ENCODE data around the gene ZNF138. TPM values are rescaled to one million over a fixed set of nuclear protein-coding genes. Genes with fewer than 3 reads are reported as not detected.

Gene ZNF138
- total RNA-seq, 1 experiment from 2014 or later = 21.4 TPM

- ATAC-seq (no peak; the same call in 1 of the 2 replicates), DNase-seq (ENCODE audit: low spot score) (no peak)
- H3K9me3 Mint-ChIP-seq = peaks cover 32% of the 10 kb centered on the region
- H3K4me3 Mint-ChIP-seq = no peak overlapping the region
- H3K27me3 Mint-ChIP-seq (ENCODE audit: low read depth) = peaks cover 42% of the 10 kb centered on the region
- CTCF ChIA-PET = no interaction called here
- POLR2A ChIA-PET = no interaction called here
- H3K4me1 Mint-ChIP-seq = peaks cover 2% of the 10 kb centered on the region; the same call in 1 of the 2 replicates
- H3K36me3 Mint-ChIP-seq = peaks cover 14% of the 10 kb centered on the region
- TF ChIP-seq ZBTB21 (CRISPR knock-in tag; IDR thresholded peaks at IDR 0.05; ENCODE audit: borderline replicate concordance) (no peak), MXD4 (CRISPR knock-in tag; IDR thresholded peaks at IDR 0.05; ENCODE audit: borderline replicate concordance) (no peak), AR (CRISPR knock-in tag; IDR thresholded peaks at IDR 0.05) (no peak), PRDM15 (CRISPR knock-in tag; IDR thresholded peaks at IDR 0.05) (no peak), RORB (CRISPR knock-in tag; IDR thresholded peaks at IDR 0.05) (no peak)
- no peak overlapping the region for H3K27ac Mint-ChIP-seq
These were observed 88.3 kb downstream of the ZNF138 start for GRCh38 chr7:64882341-64883112.

Other genes with a start within 250 kb of the ZNF138 start
- 12.9 to 13.9 TPM (median 13.0 TPM) in 3 replicates for gene ZNF680, start 231.4 kb upstream of the ZNF138 start, total RNA-seq (2021)
- 13.1 to 14.7 TPM (median 13.7 TPM) in 3 replicates for gene ZNF107, start 128.3 kb upstream of the ZNF138 start, total RNA-seq (2021)
- gene ZNF273, start 108.8 kb downstream of the ZNF138 start, total RNA-seq (2021) = 11.3 to 12.8 TPM (median 12.1 TPM) in 3 replicates
- 7.0 to 9.2 TPM (median 8.6 TPM) in 3 replicates for gene ZNF117, start 196.6 kb downstream of the ZNF138 start, total RNA-seq (2021)
- 10.2 to 12.1 TPM (median 11.5 TPM) in 3 replicates for gene ERV3-1, start 212.3 kb downstream of the ZNF138 start, total RNA-seq (2021)